OCI-LY3 (cell line): ENCODE measurements around the gene CCSER2.

Experiments used
- H2AFZ ChIP-seq: fragments of 200-600, 300-600 bp; shearing (Covaris generic); 2 replicates; pipeline ENCODE4 v1.6.0; 2014; ENCODE audit warnings: antibody characterized with exemption, low read depth, low read length
- H3K27ac ChIP-seq: fragments of 200-600, 300-600 bp; sonication (generic); 2 replicates; pipeline ENCODE4 v1.5.1; 2014; ENCODE audit warnings: mild to moderate bottlenecking, low read length, moderate library complexity, mixed read lengths
- H3K27me3 ChIP-seq: fragments of 200-600, 300-600 bp; sonication (generic); 2 replicates; pipeline ENCODE4 v1.6.1; 2014; ENCODE audit warnings: low read depth, low read length, mixed read lengths
- H3K36me3 ChIP-seq: fragments of 200-600, 300-600 bp; sonication (generic); replicated peaks from 2 replicates; pipeline ENCODE3; 2014; ENCODE audit warnings: low read depth, low read length, mixed read lengths
- H3K4me1 ChIP-seq: fragments of 300-600, 200-600 bp; sonication (generic); 2 replicates; pipeline ENCODE4 v1.6.1; 2014; ENCODE audit warnings: low read length, mixed read lengths
- H3K4me2 ChIP-seq: fragments of 200-600, 300-600 bp; sonication (generic); 2 replicates; pipeline ENCODE4 v1.6.1; 2014; ENCODE audit warnings: low read length, mixed read lengths
- H3K4me3 ChIP-seq: fragments of 300-600, 200-600 bp; sonication (generic); 2 replicates; pipeline ENCODE4 v1.5.1; 2014; ENCODE audit warnings: antibody characterized with exemption, mild to moderate bottlenecking, low read length, moderate library complexity
- H3K79me2 ChIP-seq: fragments of 300-600, 200-600 bp; shearing (Covaris generic); 2 replicates; pipeline ENCODE4 v1.6.1; 2014; ENCODE audit warnings: mild to moderate bottlenecking, low read length, mixed read lengths
- H3K9ac ChIP-seq: fragments of 300-600, 200-600 bp; shearing (Covaris generic); 2 replicates; pipeline ENCODE4 v1.6.0; 2014; ENCODE audit warnings: mild to moderate bottlenecking, low read length, moderate library complexity
- H3K9me3 ChIP-seq: fragments of 200-600, 300-600 bp; shearing (Covaris generic); 2 replicates; pipeline ENCODE4 v1.6.1; 2014; ENCODE audit warnings: low read length, mixed read lengths; ENCODE audit not compliant: insufficient read depth
- H4K20me1 ChIP-seq: fragments of 200-600, 300-600 bp; sonication (generic); 2 replicates; pipeline ENCODE4 v1.6.1; 2016; ENCODE audit warnings: low read length, mixed read lengths; ENCODE audit not compliant: insufficient read depth
- CTCF ChIP-seq: fragments of 200-600, 300-600 bp; sonication (generic); IDR thresholded peaks from 2 replicates; pipeline ENCODE4 v1.5.1; 2014; ENCODE audit warnings: antibody characterized with exemption, low read length, low read depth
- EZH2phosphoT487 ChIP-seq: fragments of 200-600 bp; shearing (Covaris generic); IDR thresholded peaks from 2 replicates; pipeline ENCODE4 v1.6.1; 2018; ENCODE audit warnings: antibody characterized with exemption, mixed run types, low read depth

Gene CCSER2

GRCh38 chr10:84477398-84478128 lies 149.2 kb downstream of the CCSER2 start:
- TF ChIP-seq EZH2phosphoT487 = no peak
- no peak for TF ChIP-seq CTCF
- Histone ChIP-seq H3K9ac (no peak overlapping the region), H3K27me3 (no peaks in the 10 kb centered on the region), H2AFZ (no peak overlapping the region), H3K79me2 (no peaks in the 10 kb centered on the region), H3K36me3 (no peaks in the 10 kb centered on the region), H3K4me1 (no peaks in the 10 kb centered on the region; the same call in 1 of the 2 replicates), H3K4me3 (no peak overlapping the region), H3K4me2 (no peak overlapping the region), H3K27ac (no peak overlapping the region), H4K20me1 (no peaks in the 10 kb centered on the region), H3K9me3 (no peaks in the 10 kb centered on the region)

DNA sequence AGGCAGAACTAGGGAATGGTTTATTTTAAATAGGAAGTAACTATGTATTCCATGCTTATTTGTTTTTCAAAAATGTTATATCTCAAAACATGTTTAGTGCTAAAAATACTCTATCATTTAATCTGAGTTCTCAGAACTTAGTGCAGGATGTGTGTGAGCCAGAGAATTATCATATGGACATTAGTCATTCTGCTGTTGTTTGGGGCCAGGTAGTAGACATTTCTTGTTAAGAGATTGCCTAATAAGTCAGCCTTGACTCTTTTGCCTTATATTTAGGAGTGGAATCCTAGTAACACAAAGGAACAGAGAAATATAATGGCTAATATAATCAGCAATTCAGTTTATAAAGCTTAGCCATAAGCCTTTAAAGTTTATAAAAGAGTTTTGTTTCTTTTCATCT lies 149.8 kb downstream of the CCSER2 start:
- TF ChIP-seq EZH2phosphoT487 (no peak), CTCF (no peak)
- Histone ChIP-seq H3K27me3 (no peaks in the 10 kb centered on the region), H3K9ac (no peak overlapping the region), H4K20me1 (no peaks in the 10 kb centered on the region), H3K36me3 (no peaks in the 10 kb centered on the region), H3K4me1 (no peaks in the 10 kb centered on the region; the same call in 1 of the 2 replicates), H3K27ac (no peak overlapping the region), H3K4me3 (no peak overlapping the region), H3K9me3 (no peaks in the 10 kb centered on the region), H3K79me2 (no peaks in the 10 kb centered on the region), H2AFZ (no peak overlapping the region), H3K4me2 (no peak overlapping the region)

- TF ChIP-seq CTCF (no peak), EZH2phosphoT487 (no peak)
- H3K27me3 ChIP-seq = no peaks in the 10 kb centered on the region
- no peaks in the 10 kb centered on the region for H3K36me3 ChIP-seq
- H3K9me3 ChIP-seq = no peaks in the 10 kb centered on the region
- H3K4me2 ChIP-seq = no peak overlapping the region
- no peak overlapping the region for H2AFZ ChIP-seq
- no peak overlapping the region for H3K4me3 ChIP-seq
- no peak overlapping the region for H3K9ac ChIP-seq
- no peaks in the 10 kb centered on the region for H3K79me2 ChIP-seq
- H4K20me1 ChIP-seq = no peaks in the 10 kb centered on the region
- H3K27ac ChIP-seq = no peak overlapping the region
- H3K4me1 ChIP-seq = no peaks in the 10 kb centered on the region; the same call in 1 of the 2 replicates
These were observed 150.3 kb downstream of the CCSER2 start for GRCh38 chr10:84478679-84479078.

DNA sequence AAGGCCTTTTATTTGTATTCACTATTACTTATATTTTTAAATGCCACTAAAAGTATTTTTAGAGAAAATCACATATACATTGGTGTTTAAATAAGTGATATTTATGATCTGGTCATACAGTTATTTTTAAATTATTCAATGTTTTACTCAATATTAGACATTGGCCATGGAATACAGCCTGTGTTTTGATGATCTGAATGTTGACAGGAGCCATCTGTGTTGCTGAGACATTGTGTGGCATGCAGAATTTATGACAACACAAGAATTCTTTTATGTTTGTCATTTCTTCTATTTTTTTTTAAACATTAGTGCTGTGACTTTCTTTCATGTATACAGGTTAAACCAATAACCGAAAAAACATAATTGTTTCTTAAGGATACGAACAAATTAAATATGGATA lies 156.2 kb downstream of the CCSER2 start:
- no peaks in the 10 kb centered on the region for H3K27me3 ChIP-seq
- no peaks in the 10 kb centered on the region for H4K20me1 ChIP-seq
- H3K9ac ChIP-seq = no peak overlapping the region
- H3K4me3 ChIP-seq = no peak overlapping the region
- no peaks in the 10 kb centered on the region for H3K79me2 ChIP-seq
- H3K4me2 ChIP-seq = no peak overlapping the region
- H2AFZ ChIP-seq = no peak overlapping the region
- no peaks in the 10 kb centered on the region for H3K36me3 ChIP-seq
- H3K4me1 ChIP-seq = no peaks in the 10 kb centered on the region; the same call in 1 of the 2 replicates
- H3K9me3 ChIP-seq = no peaks in the 10 kb centered on the region
- H3K27ac ChIP-seq = no peak overlapping the region
- TF ChIP-seq EZH2phosphoT487 = no peak
- no peak for TF ChIP-seq CTCF
